ENCODE measurements around the gene MS4A2.

DNA sequence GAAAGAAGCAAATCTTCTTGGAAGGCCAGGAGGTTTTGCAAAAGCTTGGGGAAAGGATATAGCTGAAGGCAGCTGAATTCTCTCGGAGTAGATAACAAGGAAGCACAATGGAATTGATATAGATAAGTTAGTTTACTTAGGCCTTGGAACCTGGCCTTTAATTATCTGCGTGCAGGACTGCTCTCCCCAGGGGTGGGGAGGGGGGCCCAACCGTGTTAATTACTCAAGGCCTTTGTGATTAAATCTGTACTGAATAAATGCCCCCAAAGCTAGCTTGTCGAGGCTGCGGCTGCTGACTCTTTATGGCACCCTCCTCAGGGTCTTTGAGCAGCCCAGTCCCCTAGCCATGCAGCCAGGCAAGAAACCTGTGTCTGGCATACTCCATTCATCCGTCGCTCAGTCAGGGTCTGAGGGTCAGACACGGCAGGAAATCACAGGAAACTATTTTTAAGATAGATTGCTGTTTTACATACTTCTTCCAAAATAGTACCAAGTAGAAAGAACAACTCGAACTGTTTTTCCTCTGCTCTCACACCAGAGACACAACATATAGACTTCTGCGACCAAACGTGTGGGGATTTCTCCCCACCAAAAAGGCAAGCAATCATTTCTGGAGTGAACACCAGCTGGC, 36.5 kb downstream of the MS4A2 start:
- no peak for TF ChIP-seq GATA3 (IDR thresholded peaks at IDR 0.05; ENCODE audit: low read depth, low read length)
- no peak for TF ChIP-seq GATA2 (IDR thresholded peaks at IDR 0.05; ENCODE audit: low read depth, low read length)

All from SH-SY5Y (cell line).